Measurements from ENCODE around the gene NECTIN2. TPM values are rescaled to one million over a fixed set of nuclear protein-coding genes. Genes with fewer than 3 reads are reported as not detected.

NECTIN2 gene
- total RNA-seq, 1 donor from 2014 or later, result 54.2 TPM

DNA sequence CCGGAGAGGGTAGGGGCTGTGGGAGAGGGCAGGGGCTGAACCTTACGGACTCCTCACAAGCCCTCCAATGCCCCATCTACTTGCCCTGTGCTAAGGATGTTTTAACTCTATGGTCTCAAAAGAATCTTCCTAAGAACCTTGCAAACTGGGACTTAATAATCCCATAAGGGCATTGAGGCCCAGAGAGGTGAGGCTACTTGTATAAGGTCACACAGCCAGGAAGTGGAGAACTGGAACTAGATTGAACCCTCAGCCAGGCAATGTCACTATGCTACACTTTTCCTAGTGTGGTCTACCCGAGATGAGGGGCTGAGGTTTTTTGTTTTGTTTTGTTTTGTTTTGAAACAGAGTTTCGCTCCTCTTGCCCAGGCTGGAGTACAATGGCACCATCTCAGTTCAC, 85.4 kb downstream of the NECTIN2 start:
- Mint-ChIP-seq H3K27me3 (ENCODE audit: insufficient read depth, low read depth) (peaks cover 12% of the 10 kb centered on the region), H3K4me3 (no peak overlapping the region), H3K4me1 (peaks cover 9% of the 10 kb centered on the region), H3K27ac (no peak overlapping the region), H3K36me3 (no peaks in the 10 kb centered on the region), H3K9me3 (no peaks in the 10 kb centered on the region)
- TF ChIP-seq EZH2 (IDR thresholded peaks at IDR 0.05) (no peak), EZH2phosphoT487 (IDR thresholded peaks at IDR 0.05) (no peak)
- TF ChIP-seq, protein P1, sequence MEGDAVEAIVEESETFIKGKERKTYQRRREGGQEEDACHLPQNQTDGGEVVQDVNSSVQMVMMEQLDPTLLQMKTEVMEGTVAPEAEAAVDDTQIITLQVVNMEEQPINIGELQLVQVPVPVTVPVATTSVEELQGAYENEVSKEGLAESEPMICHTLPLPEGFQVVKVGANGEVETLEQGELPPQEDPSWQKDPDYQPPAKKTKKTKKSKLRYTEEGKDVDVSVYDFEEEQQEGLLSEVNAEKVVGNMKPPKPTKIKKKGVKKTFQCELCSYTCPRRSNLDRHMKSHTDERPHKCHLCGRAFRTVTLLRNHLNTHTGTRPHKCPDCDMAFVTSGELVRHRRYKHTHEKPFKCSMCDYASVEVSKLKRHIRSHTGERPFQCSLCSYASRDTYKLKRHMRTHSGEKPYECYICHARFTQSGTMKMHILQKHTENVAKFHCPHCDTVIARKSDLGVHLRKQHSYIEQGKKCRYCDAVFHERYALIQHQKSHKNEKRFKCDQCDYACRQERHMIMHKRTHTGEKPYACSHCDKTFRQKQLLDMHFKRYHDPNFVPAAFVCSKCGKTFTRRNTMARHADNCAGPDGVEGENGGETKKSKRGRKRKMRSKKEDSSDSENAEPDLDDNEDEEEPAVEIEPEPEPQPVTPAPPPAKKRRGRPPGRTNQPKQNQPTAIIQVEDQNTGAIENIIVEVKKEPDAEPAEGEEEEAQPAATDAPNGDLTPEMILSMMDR (IDR thresholded peaks at IDR 0.05), result no peak
- Histone ChIP-seq H2AFZ (replicated peaks) (no peak overlapping the region), H3K9ac (no peak overlapping the region), H3K27me3 (no peaks in the 10 kb centered on the region), H3F3A (ENCODE audit: low read depth) (no peaks in the 10 kb centered on the region), H3K4me3 (no peak overlapping the region), H4K20me1 (ENCODE audit: low read depth) (no peaks in the 10 kb centered on the region), H3K36me3 (no peaks in the 10 kb centered on the region), H3K27ac (no peak overlapping the region), H3K4me2 (no peak overlapping the region), H3K9me3 (ENCODE audit: low read depth) (no peaks in the 10 kb centered on the region), H3K79me2 (ENCODE audit: low read depth) (no peaks in the 10 kb centered on the region), H3K4me1 (no peaks in the 10 kb centered on the region)
- no peak for DNase-seq (ENCODE audit: low spot score)

Other genes starting within 250 kb of the NECTIN2 start
- gene IGSF23, start 232.7 kb upstream of the NECTIN2 start, total RNA-seq (ENCODE audit: low replicate concordance), result not detected in 2 replicates
- 4.4 and 10.8 TPM in 2 replicates for gene PVR, start 202.4 kb upstream of the NECTIN2 start, total RNA-seq (ENCODE audit: low replicate concordance)
- 0.09 and 0.59 TPM in 2 replicates for gene CEACAM19, start 174.8 kb upstream of the NECTIN2 start, total RNA-seq (ENCODE audit: low replicate concordance)
- not detected in 2 replicates for gene CEACAM16, start 147.1 kb upstream of the NECTIN2 start, total RNA-seq (ENCODE audit: low replicate concordance)
- not detected in 2 replicates for gene BCL3, start 97.6 kb upstream of the NECTIN2 start, total RNA-seq (ENCODE audit: low replicate concordance)
- 1.4 and 1.5 TPM in 2 replicates for gene CBLC, start 68.4 kb upstream of the NECTIN2 start, total RNA-seq (ENCODE audit: low replicate concordance)
- gene BCAM, start 37.2 kb upstream of the NECTIN2 start, total RNA-seq (ENCODE audit: low replicate concordance), result 7.1 and 16.9 TPM in 2 replicates
- 30.1 and 110 TPM in 2 replicates for gene TOMM40, start 45.0 kb downstream of the NECTIN2 start, total RNA-seq (ENCODE audit: low replicate concordance)
- gene APOE, start 59.5 kb downstream of the NECTIN2 start, total RNA-seq (ENCODE audit: low replicate concordance), result 195 and 530 TPM in 2 replicates
- gene APOC1, start 68.3 kb downstream of the NECTIN2 start, total RNA-seq (ENCODE audit: low replicate concordance), result 16.1 and 17.6 TPM in 2 replicates
- gene APOC4, start 95.9 kb downstream of the NECTIN2 start, total RNA-seq (ENCODE audit: low replicate concordance), result not detected in 2 replicates
- gene APOC2, start 99.8 kb downstream of the NECTIN2 start, total RNA-seq (ENCODE audit: low replicate concordance), result not detected in 2 replicates
- 12.1 and 27.9 TPM in 2 replicates for gene CLPTM1, start 109.1 kb downstream of the NECTIN2 start, total RNA-seq (ENCODE audit: low replicate concordance)
- gene RELB, start 155.2 kb downstream of the NECTIN2 start, total RNA-seq (ENCODE audit: low replicate concordance), result 0.43 and 5.9 TPM in 2 replicates
- gene CLASRP, start 192.7 kb downstream of the NECTIN2 start, total RNA-seq (ENCODE audit: low replicate concordance), result 57.0 and 97.1 TPM in 2 replicates
- gene ZNF296, start 230.2 kb downstream of the NECTIN2 start, total RNA-seq (ENCODE audit: low replicate concordance), result 0.53 TPM in 1 of 2 replicates, not detected in the other
- 7.3 and 32.6 TPM in 2 replicates for gene GEMIN7, start 233.0 kb downstream of the NECTIN2 start, total RNA-seq (ENCODE audit: low replicate concordance)
- 8.1 and 34.1 TPM in 2 replicates for gene PPP1R37, start 246.9 kb downstream of the NECTIN2 start, total RNA-seq (ENCODE audit: low replicate concordance)